Measurements from ENCODE around the gene NAGPA.

GRCh38 chr16:5019775-5020174, 14.0 kb downstream of the NAGPA start:
- TF ChIP-seq CTCF (IDR thresholded peaks at IDR 0.05; ENCODE audit: low read length) (no peak), EZH2 (IDR thresholded peaks at IDR 0.05; ENCODE audit: borderline replicate concordance, low read length) (no peak)

Measured in OCI-LY1 (cell line).